ENCODE data around the gene ERG. TPM values are rescaled to one million over a fixed set of nuclear protein-coding genes. Genes with fewer than 3 reads are reported as not detected.

Gene ERG
- polyA plus RNA-seq, 2 of the 4 experiments (the other 2 are of a cell fraction): not detected

GRCh38 chr21:38399103-38399502 is 99.2 kb downstream of the ERG start:
- H3K4me3 ChIP-seq: no peak overlapping the region
- ChIA-PET POLR2A (no interaction called here), CTCF (interaction anchor here (0.5 to 1.0 kb wide), 2 partner anchors 21 to 412 kb away, joined by 3 read pairs; no protein-coding TSS in a partner anchor)
- FAIRE-seq (no peak), ATAC-seq (no peak), DNase-seq (ENCODE audit: low read depth in 1 of 2, low spot score in 1 of 2) (no peak)
- 16% methylated on average over 3 of the region's 3 CpGs for WGBS (ENCODE audit: missing lambda C conversion rate)
- no peak overlapping the region for H3K27ac ChIP-seq
- no peaks in the 10 kb centered on the region for H3K9me3 ChIP-seq
- TF ChIP-seq HOXB5 (CRISPR knock-in tag; IDR thresholded peaks at IDR 0.05): no peak
- TF ChIP-seq TFCP2L1 (CRISPR knock-in tag; IDR thresholded peaks at IDR 0.05): no peak
- TF ChIP-seq CBX8 (IDR thresholded peaks at IDR 0.05): no peak
- TF ChIP-seq CHD2 (IDR thresholded peaks at IDR 0.05; ENCODE audit: low read length, partially characterized antibody): no peak
- no peak for TF ChIP-seq ZFP36 (IDR thresholded peaks at IDR 0.05; ENCODE audit: borderline replicate concordance, partially characterized antibody)
- TF ChIP-seq RARB (CRISPR knock-in tag; IDR thresholded peaks at IDR 0.05): no peak
- TF ChIP-seq SMC3 (IDR thresholded peaks at IDR 0.05): no peak
- no peak for TF ChIP-seq USF2 (IDR thresholded peaks at IDR 0.05)
- TF ChIP-seq ZNF302 (CRISPR knock-in tag; IDR thresholded peaks at IDR 0.05): no peak
- H3K4me2 ChIP-seq: no peak overlapping the region
- no peaks in the 10 kb centered on the region for H3K4me1 ChIP-seq

- ATAC-seq (no peak), FAIRE-seq (no peak), DNase-seq (ENCODE audit: low read depth in 1 of 2, low spot score in 1 of 2) (no peak)
- Histone ChIP-seq H3K9me3 (no peaks in the 10 kb centered on the region), H3K4me2 (no peak overlapping the region), H3K4me3 (no peak overlapping the region), H3K4me1 (no peaks in the 10 kb centered on the region), H3K27ac (no peak overlapping the region)
- ChIA-PET POLR2A (no interaction called here), CTCF (no interaction called here)
- WGBS (ENCODE audit: missing lambda C conversion rate): 88% methylated on average over 1 of the region's 1 CpG
- no peak for TF ChIP-seq PHF8 (IDR thresholded peaks at IDR 0.05; ENCODE audit: borderline replicate concordance, low read depth)
- no peak for TF ChIP-seq HES2 (IDR thresholded peaks at IDR 0.05)
- no peak for TF ChIP-seq NPAS2 (CRISPR knock-in tag; IDR thresholded peaks at IDR 0.05; ENCODE audit: borderline replicate concordance)
- TF ChIP-seq RARB (CRISPR knock-in tag; IDR thresholded peaks at IDR 0.05): no peak
- no peak for TF ChIP-seq NR3C1 (IDR thresholded peaks at IDR 0.05)
- no peak for TF ChIP-seq MAFK (IDR thresholded peaks at IDR 0.05; ENCODE audit: partially characterized antibody)
- TF ChIP-seq EHF (CRISPR knock-in tag; IDR thresholded peaks at IDR 0.05): no peak
- no peak for TF ChIP-seq TFCP2L1 (CRISPR knock-in tag; IDR thresholded peaks at IDR 0.05)
- no peak for TF ChIP-seq GATA3 (IDR thresholded peaks at IDR 0.05; ENCODE audit: borderline replicate concordance)
- TF ChIP-seq TP53 (CRISPR knock-in tag; IDR thresholded peaks at IDR 0.05): no peak
- TF ChIP-seq HOXA7 (CRISPR knock-in tag; IDR thresholded peaks at IDR 0.05): no peak
- TF ChIP-seq SREBF2 (IDR thresholded peaks at IDR 0.05): no peak
- no peak for TF ChIP-seq MAZ (IDR thresholded peaks at IDR 0.05; ENCODE audit: borderline replicate concordance, low read depth, low read length)
- TF ChIP-seq JUNB (IDR thresholded peaks at IDR 0.05): no peak
- no peak for TF ChIP-seq KDM1A (IDR thresholded peaks at IDR 0.05; ENCODE audit: low read depth)
- no peak for TF ChIP-seq ZFP36 (IDR thresholded peaks at IDR 0.05; ENCODE audit: borderline replicate concordance, partially characterized antibody)
- TF ChIP-seq RAD21 (conservative IDR thresholded peaks at IDR 0.05 in 1 of 2, IDR thresholded peaks at IDR 0.05 in 1 of 2): no peak
- TF ChIP-seq EHMT2 (IDR thresholded peaks at IDR 0.05; ENCODE audit: low read depth): no peak
- no peak for TF ChIP-seq CEBPB (IDR thresholded peaks at IDR 0.05)
These were observed 102.0 kb downstream of the ERG start for GRCh38 chr21:38396325-38396724.

- CTCF ChIA-PET: interaction anchor here (0.7 kb wide), 1 partner anchor 43 kb away, joined by 3 read pairs; no protein-coding TSS in a partner anchor
- WGBS (ENCODE audit: missing lambda C conversion rate): 20% methylated on average over 6 of the region's 6 CpGs
- H3K27ac ChIP-seq: no peak overlapping the region
These were observed 102.7 kb downstream of the ERG start for GRCh38 chr21:38395581-38395980.

More at GRCh38 chr21:38395581-38395980, 102.7 kb downstream of the ERG start:
- FAIRE-seq (no peak), ATAC-seq (no peak), DNase-seq (ENCODE audit: low read depth in 1 of 2, low spot score in 1 of 2) (no peak)
- Histone ChIP-seq H3K4me3 (no peak overlapping the region), H3K4me2 (no peak overlapping the region), H3K4me1 (no peaks in the 10 kb centered on the region), H3K9me3 (no peaks in the 10 kb centered on the region)
- TF ChIP-seq FOSB (CRISPR knock-in tag; IDR thresholded peaks at IDR 0.05): no peak
- no peak for TF ChIP-seq HES2 (IDR thresholded peaks at IDR 0.05)
- TF ChIP-seq NPAS2 (CRISPR knock-in tag; IDR thresholded peaks at IDR 0.05; ENCODE audit: borderline replicate concordance): no peak
- no peak for TF ChIP-seq BCL3 (IDR thresholded peaks at IDR 0.05)
- no peak for TF ChIP-seq KDM5A (IDR thresholded peaks at IDR 0.05)
- no peak for TF ChIP-seq RFX5 (IDR thresholded peaks at IDR 0.05)
- TF ChIP-seq SMC3 (IDR thresholded peaks at IDR 0.05): no peak
- TF ChIP-seq POLR2AphosphoS2 (conservative IDR thresholded peaks at IDR 0.05; ENCODE audit: low read length): no peak
- POLR2A ChIA-PET: no interaction called here

All from A549 (cell line).